PC-3 (cell line): ENCODE measurements around the gene CACNA1D.

Source experiments
- CTCF ChIP-seq: fragments of 300-600 bp; sonication (generic); conservative IDR thresholded peaks from 2 replicates; pipeline ENCODE4 v1.5.1; 2017; ENCODE audit warnings: antibody characterized with exemption, low read depth, mild to moderate bottlenecking, low read length
- EZH2 ChIP-seq: fragments of 300-600 bp; sonication (generic); IDR thresholded peaks from one replicate; pipeline ENCODE4 v1.6.1; 2017; ENCODE audit warnings: antibody characterized with exemption, mild to moderate bottlenecking, low read length; ENCODE audit not compliant: unreplicated experiment

GRCh38 chr3:53642211-53642610 is 147.8 kb downstream of the CACNA1D start:
- TF ChIP-seq CTCF: no peak
- no peak for TF ChIP-seq EZH2
